Measurements from ENCODE around the gene AOPEP. TPM values are rescaled to one million over a fixed set of nuclear protein-coding genes. Genes with fewer than 3 reads are reported as not detected.

Gene AOPEP
- polyA plus RNA-seq, 1 of the 3 experiments (the other 2 are of a cell fraction), result 54.6 TPM

DNA sequence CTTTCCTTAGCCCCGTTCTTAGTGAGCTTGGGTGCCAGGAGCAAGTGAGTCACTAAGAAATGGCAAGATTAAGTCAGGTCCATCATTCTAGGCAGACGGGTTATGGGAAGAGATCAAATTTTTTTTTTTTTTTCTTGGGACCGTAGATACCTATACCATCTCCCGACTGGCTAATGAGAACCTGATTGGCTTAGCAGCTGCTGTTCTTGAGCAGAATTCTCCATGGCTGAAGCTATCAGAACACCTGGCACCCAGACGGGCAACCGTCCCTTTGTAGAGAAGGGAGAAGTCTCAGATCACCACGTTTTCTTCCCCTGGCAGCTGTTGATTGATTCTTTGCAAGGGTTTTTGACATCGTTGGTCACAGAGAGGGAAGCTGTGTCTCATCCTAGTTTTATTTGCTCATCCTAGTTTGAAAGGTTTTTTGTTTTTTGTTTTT lies 78.6 kb downstream of the AOPEP start:
- Histone ChIP-seq H3K4me3 (ENCODE audit: low read depth in 2 of 2, low read length in 1 of 2) (no peak overlapping the region), H3K27ac (ENCODE audit: low read depth in 2 of 2, low read length in 1 of 2) (peak overlapping the region in 1 of 2 experiments; percentile 22; a peak in 1 of 4 replicates), H3K36me3 (replicated peaks in 1 of 2; ENCODE audit: control insufficient read depth in 1 of 2, insufficient read depth in 2 of 2, low read length in 1 of 2) (peaks cover 3 to 36% of the 10 kb centered on the region in 2 experiments), H3K4me2 (no peak overlapping the region), H3K9ac (no peak overlapping the region), H2AFZ (ENCODE audit: low read depth) (no peak overlapping the region), H3F3A (replicated peaks; ENCODE audit: insufficient read depth) (peaks cover 15% of the 10 kb centered on the region), H3K4me1 (ENCODE audit: control insufficient read depth in 1 of 2, insufficient read depth in 2 of 2, low read depth in 1 of 2, low read length in 1 of 2) (peaks cover 5 to 25% of the 10 kb centered on the region in 2 experiments; a peak in 3 of 4 replicates), H3K27me3 (ENCODE audit: insufficient read depth) (no peaks in the 10 kb centered on the region), H4K20me1 (ENCODE audit: insufficient read depth) (no peaks in the 10 kb centered on the region), H3K9me3 (no peaks in the 10 kb centered on the region), H3K79me2 (ENCODE audit: insufficient read depth) (no peaks in the 10 kb centered on the region), H3K9me2 (no peaks in the 10 kb centered on the region)
- 78% methylated on average over 8 of the region's 8 CpGs for WGBS (ENCODE audit: low lambda C conversion rate)
- ChIA-PET POLR2A (interaction anchor here (0.5 kb wide), 1 partner anchor 194 kb away, joined by 4 read pairs; no protein-coding TSS in a partner anchor), CTCF (interaction anchor here (1.1 to 2.2 kb wide), 3 partner anchors 17 to 322 kb away, joined by 3 to 8 read pairs (median 5); no protein-coding TSS in a partner anchor)
- TF ChIP-seq MEF2A (IDR thresholded peaks at IDR 0.05; ENCODE audit: borderline replicate concordance, low read depth), result no peak
- no peak for TF ChIP-seq RCOR1 (IDR thresholded peaks at IDR 0.05; ENCODE audit: low read length)
- TF ChIP-seq, protein P1, sequence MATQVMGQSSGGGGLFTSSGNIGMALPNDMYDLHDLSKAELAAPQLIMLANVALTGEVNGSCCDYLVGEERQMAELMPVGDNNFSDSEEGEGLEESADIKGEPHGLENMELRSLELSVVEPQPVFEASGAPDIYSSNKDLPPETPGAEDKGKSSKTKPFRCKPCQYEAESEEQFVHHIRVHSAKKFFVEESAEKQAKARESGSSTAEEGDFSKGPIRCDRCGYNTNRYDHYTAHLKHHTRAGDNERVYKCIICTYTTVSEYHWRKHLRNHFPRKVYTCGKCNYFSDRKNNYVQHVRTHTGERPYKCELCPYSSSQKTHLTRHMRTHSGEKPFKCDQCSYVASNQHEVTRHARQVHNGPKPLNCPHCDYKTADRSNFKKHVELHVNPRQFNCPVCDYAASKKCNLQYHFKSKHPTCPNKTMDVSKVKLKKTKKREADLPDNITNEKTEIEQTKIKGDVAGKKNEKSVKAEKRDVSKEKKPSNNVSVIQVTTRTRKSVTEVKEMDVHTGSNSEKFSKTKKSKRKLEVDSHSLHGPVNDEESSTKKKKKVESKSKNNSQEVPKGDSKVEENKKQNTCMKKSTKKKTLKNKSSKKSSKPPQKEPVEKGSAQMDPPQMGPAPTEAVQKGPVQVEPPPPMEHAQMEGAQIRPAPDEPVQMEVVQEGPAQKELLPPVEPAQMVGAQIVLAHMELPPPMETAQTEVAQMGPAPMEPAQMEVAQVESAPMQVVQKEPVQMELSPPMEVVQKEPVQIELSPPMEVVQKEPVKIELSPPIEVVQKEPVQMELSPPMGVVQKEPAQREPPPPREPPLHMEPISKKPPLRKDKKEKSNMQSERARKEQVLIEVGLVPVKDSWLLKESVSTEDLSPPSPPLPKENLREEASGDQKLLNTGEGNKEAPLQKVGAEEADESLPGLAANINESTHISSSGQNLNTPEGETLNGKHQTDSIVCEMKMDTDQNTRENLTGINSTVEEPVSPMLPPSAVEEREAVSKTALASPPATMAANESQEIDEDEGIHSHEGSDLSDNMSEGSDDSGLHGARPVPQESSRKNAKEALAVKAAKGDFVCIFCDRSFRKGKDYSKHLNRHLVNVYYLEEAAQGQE (IDR thresholded peaks at IDR 0.05; ENCODE audit: low read depth, low read length), result no peak
- TF ChIP-seq JUND (IDR thresholded peaks at IDR 0.05), result no peak
- TF ChIP-seq CHD2 (IDR thresholded peaks at IDR 0.05; ENCODE audit: low read length, partially characterized antibody), result no peak
- no peak for TF ChIP-seq GATA2 (CRISPR knock-in tag; IDR thresholded peaks at IDR 0.05)
- TF ChIP-seq TCF12 (IDR thresholded peaks at IDR 0.05), result no peak
- no peak for TF ChIP-seq TAF1 (IDR thresholded peaks at IDR 0.05; ENCODE audit: borderline replicate concordance, low read depth, low read length)
- no peak for TF ChIP-seq SMC3 (IDR thresholded peaks at IDR 0.05; ENCODE audit: low read depth, low read length)
- TF ChIP-seq FOSL2 (IDR thresholded peaks at IDR 0.05; ENCODE audit: borderline replicate concordance, low read depth), result no peak
- TF ChIP-seq NRF1 (IDR thresholded peaks at IDR 0.05; ENCODE audit: low read depth, low read length), result no peak
- TF ChIP-seq, protein P2, sequence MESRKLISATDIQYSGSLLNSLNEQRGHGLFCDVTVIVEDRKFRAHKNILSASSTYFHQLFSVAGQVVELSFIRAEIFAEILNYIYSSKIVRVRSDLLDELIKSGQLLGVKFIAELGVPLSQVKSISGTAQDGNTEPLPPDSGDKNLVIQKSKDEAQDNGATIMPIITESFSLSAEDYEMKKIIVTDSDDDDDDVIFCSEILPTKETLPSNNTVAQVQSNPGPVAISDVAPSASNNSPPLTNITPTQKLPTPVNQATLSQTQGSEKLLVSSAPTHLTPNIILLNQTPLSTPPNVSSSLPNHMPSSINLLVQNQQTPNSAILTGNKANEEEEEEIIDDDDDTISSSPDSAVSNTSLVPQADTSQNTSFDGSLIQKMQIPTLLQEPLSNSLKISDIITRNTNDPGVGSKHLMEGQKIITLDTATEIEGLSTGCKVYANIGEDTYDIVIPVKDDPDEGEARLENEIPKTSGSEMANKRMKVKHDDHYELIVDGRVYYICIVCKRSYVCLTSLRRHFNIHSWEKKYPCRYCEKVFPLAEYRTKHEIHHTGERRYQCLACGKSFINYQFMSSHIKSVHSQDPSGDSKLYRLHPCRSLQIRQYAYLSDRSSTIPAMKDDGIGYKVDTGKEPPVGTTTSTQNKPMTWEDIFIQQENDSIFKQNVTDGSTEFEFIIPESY (IDR thresholded peaks at IDR 0.05; ENCODE audit: borderline replicate concordance, low read depth), result no peak
- no peak for TF ChIP-seq POLR2AphosphoS5 (IDR thresholded peaks at IDR 0.05; ENCODE audit: low read depth, low read length)
- no peak for TF ChIP-seq FOXJ3 (CRISPR knock-in tag; IDR thresholded peaks at IDR 0.05)
- TF ChIP-seq, protein P3, sequence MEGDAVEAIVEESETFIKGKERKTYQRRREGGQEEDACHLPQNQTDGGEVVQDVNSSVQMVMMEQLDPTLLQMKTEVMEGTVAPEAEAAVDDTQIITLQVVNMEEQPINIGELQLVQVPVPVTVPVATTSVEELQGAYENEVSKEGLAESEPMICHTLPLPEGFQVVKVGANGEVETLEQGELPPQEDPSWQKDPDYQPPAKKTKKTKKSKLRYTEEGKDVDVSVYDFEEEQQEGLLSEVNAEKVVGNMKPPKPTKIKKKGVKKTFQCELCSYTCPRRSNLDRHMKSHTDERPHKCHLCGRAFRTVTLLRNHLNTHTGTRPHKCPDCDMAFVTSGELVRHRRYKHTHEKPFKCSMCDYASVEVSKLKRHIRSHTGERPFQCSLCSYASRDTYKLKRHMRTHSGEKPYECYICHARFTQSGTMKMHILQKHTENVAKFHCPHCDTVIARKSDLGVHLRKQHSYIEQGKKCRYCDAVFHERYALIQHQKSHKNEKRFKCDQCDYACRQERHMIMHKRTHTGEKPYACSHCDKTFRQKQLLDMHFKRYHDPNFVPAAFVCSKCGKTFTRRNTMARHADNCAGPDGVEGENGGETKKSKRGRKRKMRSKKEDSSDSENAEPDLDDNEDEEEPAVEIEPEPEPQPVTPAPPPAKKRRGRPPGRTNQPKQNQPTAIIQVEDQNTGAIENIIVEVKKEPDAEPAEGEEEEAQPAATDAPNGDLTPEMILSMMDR (IDR thresholded peaks at IDR 0.05), result no peak
- no peak for TF ChIP-seq SIN3A (IDR thresholded peaks at IDR 0.05; ENCODE audit: borderline replicate concordance, low read depth, low read length)
- TF ChIP-seq RAD21 (IDR thresholded peaks at IDR 0.05; ENCODE audit: low read length), result no peak
- no peak for DNase-seq
